ENCODE measurements around the gene MLYCD. TPM values are rescaled to one million over a fixed set of nuclear protein-coding genes. Genes with fewer than 3 reads are reported as not detected.

The MLYCD gene
- total RNA-seq, 1 donor from 2014 or later, result 9.4 TPM

GRCh38 chr16:83932955-83933673 is 34.2 kb downstream of the MLYCD start:
- Mint-ChIP-seq H3K36me3 (ENCODE audit: insufficient read depth) (peaks cover 9% of the 10 kb centered on the region), H3K27ac (no peak overlapping the region), H3K27me3 (no peaks in the 10 kb centered on the region), H3K9me3 (ENCODE audit: low read depth) (no peaks in the 10 kb centered on the region), H3K4me1 (ENCODE audit: low read depth) (no peaks in the 10 kb centered on the region), H3K4me3 (ENCODE audit: low read depth) (no peak overlapping the region)
- no peak for DNase-seq (ENCODE audit: low spot score, unreplicated experiment)
- no peak for TF ChIP-seq CTCF (IDR thresholded peaks at IDR 0.05; ENCODE audit: unreplicated experiment)

DNA sequence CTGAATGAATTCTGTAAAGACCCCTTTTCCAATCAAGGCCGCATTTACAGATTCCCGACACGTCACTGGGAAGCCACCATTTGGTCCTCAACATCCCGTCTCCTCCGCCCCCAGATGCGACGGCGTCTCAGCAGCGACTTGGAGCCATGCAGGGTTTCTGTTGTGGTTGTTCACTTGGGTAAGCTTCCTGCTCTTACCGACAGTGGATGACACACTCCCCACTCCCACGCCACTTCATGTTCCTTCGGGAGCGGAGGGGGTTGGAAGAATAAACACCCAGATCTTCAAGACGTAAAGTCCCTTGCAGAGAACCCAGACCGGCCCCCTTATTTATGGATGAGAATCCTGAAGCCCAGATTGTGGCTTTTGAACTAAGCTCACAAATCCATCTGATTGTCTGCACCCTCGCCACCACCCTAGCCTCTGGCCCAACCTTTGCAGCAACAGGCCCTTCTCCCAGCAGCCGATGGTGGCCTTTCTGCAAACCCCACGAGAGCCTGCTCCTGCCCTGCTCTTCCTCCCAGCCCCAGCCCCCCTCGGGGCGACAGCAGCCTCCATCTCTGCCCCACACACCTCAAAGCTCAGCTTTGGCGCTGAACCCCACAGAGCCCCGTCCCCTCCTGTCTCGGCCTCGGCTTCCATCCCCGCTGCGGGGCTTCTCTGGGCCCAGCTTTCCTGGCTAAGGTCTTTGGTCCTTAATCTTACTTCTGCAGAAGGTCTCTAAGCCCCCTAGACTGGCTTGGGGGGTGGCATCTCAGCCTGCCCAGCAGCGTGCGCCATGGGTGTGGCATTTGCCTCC is 35.2 kb downstream of the MLYCD start:
- no peak overlapping the region for H3K4me3 Mint-ChIP-seq (ENCODE audit: low read depth)
- DNase-seq (ENCODE audit: low spot score, unreplicated experiment), result no peak
- H3K4me1 Mint-ChIP-seq (ENCODE audit: low read depth), result no peaks in the 10 kb centered on the region
- peaks cover under 1% of the 10 kb centered on the region for H3K27me3 Mint-ChIP-seq
- H3K27ac Mint-ChIP-seq, result no peak overlapping the region
- H3K36me3 Mint-ChIP-seq (ENCODE audit: insufficient read depth), result peaks cover 7% of the 10 kb centered on the region
- H3K9me3 Mint-ChIP-seq (ENCODE audit: low read depth), result no peaks in the 10 kb centered on the region
- no peak for TF ChIP-seq CTCF (IDR thresholded peaks at IDR 0.05; ENCODE audit: unreplicated experiment)

GRCh38 chr16:83934684-83934977 is 35.7 kb downstream of the MLYCD start:
- H3K27me3 Mint-ChIP-seq, result peaks cover 6% of the 10 kb centered on the region
- H3K36me3 Mint-ChIP-seq (ENCODE audit: insufficient read depth), result peaks cover 10% of the 10 kb centered on the region
- no peaks in the 10 kb centered on the region for H3K9me3 Mint-ChIP-seq (ENCODE audit: low read depth)
- no peaks in the 10 kb centered on the region for H3K4me1 Mint-ChIP-seq (ENCODE audit: low read depth)
- DNase-seq (ENCODE audit: low spot score, unreplicated experiment), result no peak
- no peak overlapping the region for H3K27ac Mint-ChIP-seq
- TF ChIP-seq CTCF (IDR thresholded peaks at IDR 0.05; ENCODE audit: unreplicated experiment), result no peak
- H3K4me3 Mint-ChIP-seq (ENCODE audit: low read depth), result no peak overlapping the region

DNA sequence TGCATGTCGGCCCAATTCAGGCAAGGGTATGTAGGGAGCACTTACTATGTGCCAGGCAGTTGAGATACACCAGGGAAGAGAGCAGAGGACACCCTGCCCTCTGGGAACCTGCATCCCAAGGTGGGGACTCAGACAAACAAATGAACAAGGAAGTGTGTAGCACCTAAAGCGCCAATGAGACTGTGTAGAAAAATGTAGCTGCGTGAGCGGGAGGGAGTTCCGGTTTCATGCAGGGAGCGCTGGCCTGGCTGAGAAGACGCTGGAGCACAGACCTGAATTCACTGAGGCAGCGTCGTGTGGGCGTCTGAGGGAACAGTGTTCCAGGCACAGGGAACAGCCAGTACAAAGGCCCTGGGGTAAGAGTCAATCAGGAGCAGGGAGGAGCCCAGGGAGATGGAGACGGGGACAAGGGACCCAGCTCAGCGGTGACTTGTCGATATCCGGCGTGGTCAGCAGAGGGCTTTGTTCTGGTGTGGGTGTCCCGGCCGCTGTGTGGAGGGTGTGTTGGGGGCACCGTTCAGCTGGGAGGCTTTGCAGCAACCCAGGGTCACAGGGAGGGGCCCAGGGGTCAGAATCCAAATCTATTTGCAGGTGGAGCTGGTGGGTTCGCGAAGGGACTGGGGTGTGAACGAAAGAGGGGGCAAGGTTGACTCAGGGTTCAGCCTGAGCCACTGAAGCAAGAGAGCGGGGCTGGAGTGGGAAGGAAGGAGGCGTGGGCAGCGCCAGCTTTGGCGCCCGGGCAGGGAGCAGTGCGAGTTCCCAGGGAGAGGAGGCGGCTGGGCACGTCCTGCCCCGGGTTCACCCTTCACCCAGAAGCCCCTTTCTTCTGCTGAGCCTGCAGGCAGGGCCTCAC is 36.3 kb downstream of the MLYCD start:
- no peaks in the 10 kb centered on the region for H3K4me1 Mint-ChIP-seq (ENCODE audit: low read depth)
- DNase-seq (ENCODE audit: low spot score, unreplicated experiment), result no peak
- peaks cover 10% of the 10 kb centered on the region for H3K36me3 Mint-ChIP-seq (ENCODE audit: insufficient read depth)
- H3K9me3 Mint-ChIP-seq (ENCODE audit: low read depth), result no peaks in the 10 kb centered on the region
- H3K27me3 Mint-ChIP-seq, result peaks cover 6% of the 10 kb centered on the region
- TF ChIP-seq CTCF (IDR thresholded peaks at IDR 0.05; ENCODE audit: unreplicated experiment), result no peak
- H3K4me3 Mint-ChIP-seq (ENCODE audit: low read depth), result no peak overlapping the region
- no peak overlapping the region for H3K27ac Mint-ChIP-seq

DNA sequence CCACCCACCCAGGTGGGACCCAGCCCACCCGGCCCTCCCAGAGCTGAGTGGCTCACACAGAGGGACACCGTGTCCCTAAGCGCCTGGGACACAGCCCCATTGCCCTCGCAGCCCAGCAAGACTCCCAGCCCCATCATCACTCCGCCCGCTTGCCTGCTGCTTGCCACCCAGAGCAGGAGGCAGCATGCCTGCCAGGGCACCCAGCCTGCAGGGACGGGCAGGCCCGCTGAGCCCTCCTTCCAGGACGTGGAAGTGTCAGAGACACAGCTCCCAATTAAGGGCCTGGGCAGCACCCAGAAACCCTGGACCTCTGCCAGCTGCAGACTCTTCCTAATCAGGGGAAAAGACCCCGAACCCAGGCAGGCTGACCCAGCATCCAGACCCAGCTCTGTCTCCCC is 36.9 kb downstream of the MLYCD start:
- Mint-ChIP-seq H3K9me3 (ENCODE audit: low read depth) (no peaks in the 10 kb centered on the region), H3K4me3 (ENCODE audit: low read depth) (no peak overlapping the region), H3K4me1 (ENCODE audit: low read depth) (peaks cover 5% of the 10 kb centered on the region), H3K36me3 (ENCODE audit: insufficient read depth) (peaks cover 10% of the 10 kb centered on the region), H3K27me3 (peaks cover 11% of the 10 kb centered on the region), H3K27ac (no peak overlapping the region)
- no peak for DNase-seq (ENCODE audit: low spot score, unreplicated experiment)
- no peak for TF ChIP-seq CTCF (IDR thresholded peaks at IDR 0.05; ENCODE audit: unreplicated experiment)

Measured in progenitor cell of endocrine pancreas (in vitro differentiated cells).